ENCODE measurements around the gene CX3CR1. TPM values are rescaled to one million over a fixed set of nuclear protein-coding genes. Genes with fewer than 3 reads are reported as not detected.

The CX3CR1 gene
- total RNA-seq, 1 donor from 2014 or later, result 0.32 TPM

GRCh38 chr3:39285332-39285731 is 5.5 kb upstream of the CX3CR1 start:
- H3K4me3 Mint-ChIP-seq (ENCODE audit: unreplicated experiment), result no peak overlapping the region
- Histone ChIP-seq H3K4me2 (ENCODE audit: low read length) (no peak overlapping the region), H2AFZ (ENCODE audit: low read depth, low read length) (no peak overlapping the region), H3K36me3 (ENCODE audit: insufficient read depth, low read length) (no peaks in the 10 kb centered on the region), H3K79me2 (ENCODE audit: insufficient read depth, low read length) (no peaks in the 10 kb centered on the region), H3K9ac (ENCODE audit: low read length) (no peak overlapping the region), H3K4me3 (ENCODE audit: insufficient read depth, low read depth, low read length) (no peak overlapping the region), H3K9me3 (ENCODE audit: insufficient read depth, low read depth, low read length) (no peaks in the 10 kb centered on the region), H3K27me3 (ENCODE audit: insufficient read depth, low read length) (no peaks in the 10 kb centered on the region), H4K20me1 (ENCODE audit: insufficient read depth, low read length) (no peaks in the 10 kb centered on the region), H3K4me1 (ENCODE audit: insufficient read depth, low read length) (no peaks in the 10 kb centered on the region), H3K27ac (ENCODE audit: low read depth, low read length) (no peak overlapping the region)
- peaks cover 5% of the 10 kb centered on the region for H3K4me1 Mint-ChIP-seq (ENCODE audit: low read depth, unreplicated experiment)
- FAIRE-seq (no peak), DNase-seq (ENCODE audit: low read depth) (no peak)
- no peak overlapping the region for H3K27ac Mint-ChIP-seq (ENCODE audit: unreplicated experiment)
- H3K36me3 Mint-ChIP-seq (ENCODE audit: low read depth, unreplicated experiment), result no peaks in the 10 kb centered on the region
- H3K27me3 Mint-ChIP-seq (ENCODE audit: low read depth, unreplicated experiment), result peaks cover 8% of the 10 kb centered on the region
- TF ChIP-seq, protein P1, sequence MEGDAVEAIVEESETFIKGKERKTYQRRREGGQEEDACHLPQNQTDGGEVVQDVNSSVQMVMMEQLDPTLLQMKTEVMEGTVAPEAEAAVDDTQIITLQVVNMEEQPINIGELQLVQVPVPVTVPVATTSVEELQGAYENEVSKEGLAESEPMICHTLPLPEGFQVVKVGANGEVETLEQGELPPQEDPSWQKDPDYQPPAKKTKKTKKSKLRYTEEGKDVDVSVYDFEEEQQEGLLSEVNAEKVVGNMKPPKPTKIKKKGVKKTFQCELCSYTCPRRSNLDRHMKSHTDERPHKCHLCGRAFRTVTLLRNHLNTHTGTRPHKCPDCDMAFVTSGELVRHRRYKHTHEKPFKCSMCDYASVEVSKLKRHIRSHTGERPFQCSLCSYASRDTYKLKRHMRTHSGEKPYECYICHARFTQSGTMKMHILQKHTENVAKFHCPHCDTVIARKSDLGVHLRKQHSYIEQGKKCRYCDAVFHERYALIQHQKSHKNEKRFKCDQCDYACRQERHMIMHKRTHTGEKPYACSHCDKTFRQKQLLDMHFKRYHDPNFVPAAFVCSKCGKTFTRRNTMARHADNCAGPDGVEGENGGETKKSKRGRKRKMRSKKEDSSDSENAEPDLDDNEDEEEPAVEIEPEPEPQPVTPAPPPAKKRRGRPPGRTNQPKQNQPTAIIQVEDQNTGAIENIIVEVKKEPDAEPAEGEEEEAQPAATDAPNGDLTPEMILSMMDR (IDR thresholded peaks at IDR 0.05; ENCODE audit: insufficient read depth, low read depth, low read length), result no peak
- no peak for TF ChIP-seq EZH2 (IDR thresholded peaks at IDR 0.05; ENCODE audit: insufficient read depth, low read length)
- peaks cover 1% of the 10 kb centered on the region for H3K9me3 Mint-ChIP-seq (ENCODE audit: unreplicated experiment)

GRCh38 chr3:39284457-39284881 is 4.6 kb upstream of the CX3CR1 start:
- H3K4me3 Mint-ChIP-seq (ENCODE audit: unreplicated experiment), result peak overlapping the region; percentile 16

DNA sequence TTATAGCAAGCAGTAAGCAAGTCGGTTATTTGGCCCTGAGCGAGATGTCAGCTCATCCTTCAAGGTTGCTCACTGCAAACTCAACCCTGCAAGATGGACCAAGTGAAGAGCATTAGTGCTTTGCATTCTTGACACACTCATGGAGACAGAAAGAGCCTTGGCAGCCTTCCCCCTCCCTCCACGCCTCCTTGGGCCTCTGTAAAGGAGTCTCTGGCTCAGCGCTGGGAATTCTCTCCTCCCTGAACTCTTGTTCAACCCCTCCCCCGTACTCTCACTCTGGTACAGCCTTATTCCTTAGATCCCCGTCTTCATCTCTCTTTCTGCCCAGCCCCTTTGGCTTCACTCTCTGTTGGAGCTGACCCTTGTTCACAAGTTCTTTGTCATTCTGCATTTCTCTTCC is 2.2 kb upstream of the CX3CR1 start:
- peaks cover 15% of the 10 kb centered on the region for H3K27me3 Mint-ChIP-seq (ENCODE audit: low read depth, unreplicated experiment)
- no peak overlapping the region for H3K27ac Mint-ChIP-seq (ENCODE audit: unreplicated experiment)
- no peak overlapping the region for H3K4me3 Mint-ChIP-seq (ENCODE audit: unreplicated experiment)
- Histone ChIP-seq H3K9me3 (ENCODE audit: insufficient read depth, low read depth, low read length) (no peaks in the 10 kb centered on the region), H3K79me2 (ENCODE audit: insufficient read depth, low read length) (no peaks in the 10 kb centered on the region), H3K27me3 (ENCODE audit: insufficient read depth, low read length) (peaks cover 1% of the 10 kb centered on the region), H3K4me3 (ENCODE audit: insufficient read depth, low read depth, low read length) (no peak overlapping the region), H3K4me1 (ENCODE audit: insufficient read depth, low read length) (no peaks in the 10 kb centered on the region), H3K9ac (ENCODE audit: low read length) (no peak overlapping the region), H4K20me1 (ENCODE audit: insufficient read depth, low read length) (no peaks in the 10 kb centered on the region), H3K36me3 (ENCODE audit: insufficient read depth, low read length) (no peaks in the 10 kb centered on the region), H3K27ac (ENCODE audit: low read depth, low read length) (no peak overlapping the region), H3K4me2 (ENCODE audit: low read length) (no peak overlapping the region), H2AFZ (ENCODE audit: low read depth, low read length) (no peak overlapping the region)
- no peaks in the 10 kb centered on the region for H3K9me3 Mint-ChIP-seq (ENCODE audit: unreplicated experiment)
- DNase-seq (ENCODE audit: low read depth), result no peak
- no peaks in the 10 kb centered on the region for H3K36me3 Mint-ChIP-seq (ENCODE audit: low read depth, unreplicated experiment)
- peaks cover 10% of the 10 kb centered on the region for H3K4me1 Mint-ChIP-seq (ENCODE audit: low read depth, unreplicated experiment)
- TF ChIP-seq EZH2 (IDR thresholded peaks at IDR 0.05; ENCODE audit: insufficient read depth, low read length), result no peak
- TF ChIP-seq, protein P1 (IDR thresholded peaks at IDR 0.05; ENCODE audit: insufficient read depth, low read depth, low read length), result no peak
- no peak for FAIRE-seq

More at GRCh38 chr3:39284457-39284881, 4.6 kb upstream of the CX3CR1 start:
- Histone ChIP-seq H3K4me3 (ENCODE audit: insufficient read depth, low read depth, low read length) (no peak overlapping the region), H4K20me1 (ENCODE audit: insufficient read depth, low read length) (no peaks in the 10 kb centered on the region), H3K4me1 (ENCODE audit: insufficient read depth, low read length) (no peaks in the 10 kb centered on the region), H3K9me3 (ENCODE audit: insufficient read depth, low read depth, low read length) (no peaks in the 10 kb centered on the region), H3K79me2 (ENCODE audit: insufficient read depth, low read length) (no peaks in the 10 kb centered on the region), H3K36me3 (ENCODE audit: insufficient read depth, low read length) (no peaks in the 10 kb centered on the region), H3K27me3 (ENCODE audit: insufficient read depth, low read length) (no peaks in the 10 kb centered on the region), H2AFZ (ENCODE audit: low read depth, low read length) (peak overlapping the region; percentile 55), H3K27ac (ENCODE audit: low read depth, low read length) (no peak overlapping the region), H3K4me2 (ENCODE audit: low read length) (peak overlapping the region; percentile 48), H3K9ac (ENCODE audit: low read length) (no peak overlapping the region)
- FAIRE-seq (no peak), DNase-seq (ENCODE audit: low read depth) (no peak)
- peaks cover 8% of the 10 kb centered on the region for H3K27me3 Mint-ChIP-seq (ENCODE audit: low read depth, unreplicated experiment)
- TF ChIP-seq EZH2 (IDR thresholded peaks at IDR 0.05; ENCODE audit: insufficient read depth, low read length), result no peak
- TF ChIP-seq, protein P1 (IDR thresholded peaks at IDR 0.05; ENCODE audit: insufficient read depth, low read depth, low read length), result no peak
- H3K27ac Mint-ChIP-seq (ENCODE audit: unreplicated experiment), result no peak overlapping the region
- no peaks in the 10 kb centered on the region for H3K36me3 Mint-ChIP-seq (ENCODE audit: low read depth, unreplicated experiment)
- H3K4me1 Mint-ChIP-seq (ENCODE audit: low read depth, unreplicated experiment), result peaks cover 3% of the 10 kb centered on the region
- H3K9me3 Mint-ChIP-seq (ENCODE audit: unreplicated experiment), result no peaks in the 10 kb centered on the region

Measured in astrocyte (in vitro differentiated cells and primary cell).